ENCODE results near the gene APOC3.

- TF ChIP-seq CTCF (optimal IDR thresholded peaks at IDR 0.05 in 1 of 3, IDR thresholded peaks at IDR 0.05 in 1 of 3, conservative IDR thresholded peaks at IDR 0.05 in 1 of 3; ENCODE audit: extremely low read depth in 1 of 3, insufficient read depth in 2 of 3, low read length in 3 of 3) (no peak), EZH2 (IDR thresholded peaks at IDR 0.05; ENCODE audit: low read length) (no peak)
Observed at GRCh38 chr11:116876656-116877055, 46.9 kb downstream of the APOC3 start.

Measured in keratinocyte (primary cell).